RKO (cell line): ENCODE measurements around the gene NR5A1.
A peak's percentile ranks its signal among the peaks of the same experiment; 100 is the strongest.

Experiments used
- DNase-seq: peaks from one replicate; pipeline ENCODE4 v3.0.0-alpha.2; 2016; ENCODE audit warnings: low spot score

The NR5A1 gene

DNA sequence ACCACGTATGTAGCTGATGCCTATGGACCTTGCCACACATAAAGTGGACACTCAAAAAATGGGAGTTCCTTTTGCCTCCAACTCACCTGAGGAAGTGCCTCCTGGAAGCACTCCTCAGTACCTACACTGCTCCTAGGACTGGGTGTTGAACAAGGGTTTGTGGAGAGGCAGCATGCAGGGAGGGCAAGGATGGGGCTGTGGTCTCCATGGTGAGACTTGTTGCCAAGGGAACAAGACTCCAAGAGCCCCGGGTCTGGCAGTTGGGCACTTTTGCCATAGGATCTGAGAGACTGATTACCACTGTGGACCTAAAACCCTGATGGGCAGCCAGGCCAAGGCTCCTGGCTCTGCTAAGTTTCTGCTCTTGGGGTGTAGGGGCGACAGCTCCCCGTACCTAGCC, 6.9 kb upstream of the NR5A1 start:
- DNase-seq, result no peak

GRCh38 chr9:124513376-124513994, 6.3 kb upstream of the NR5A1 start:
- no peak for DNase-seq

GRCh38 chr9:124512806-124513204, 5.6 kb upstream of the NR5A1 start:
- DNase-seq, result no peak

GRCh38 chr9:124511891-124512805, 4.9 kb upstream of the NR5A1 start:
- no peak for DNase-seq

DNA sequence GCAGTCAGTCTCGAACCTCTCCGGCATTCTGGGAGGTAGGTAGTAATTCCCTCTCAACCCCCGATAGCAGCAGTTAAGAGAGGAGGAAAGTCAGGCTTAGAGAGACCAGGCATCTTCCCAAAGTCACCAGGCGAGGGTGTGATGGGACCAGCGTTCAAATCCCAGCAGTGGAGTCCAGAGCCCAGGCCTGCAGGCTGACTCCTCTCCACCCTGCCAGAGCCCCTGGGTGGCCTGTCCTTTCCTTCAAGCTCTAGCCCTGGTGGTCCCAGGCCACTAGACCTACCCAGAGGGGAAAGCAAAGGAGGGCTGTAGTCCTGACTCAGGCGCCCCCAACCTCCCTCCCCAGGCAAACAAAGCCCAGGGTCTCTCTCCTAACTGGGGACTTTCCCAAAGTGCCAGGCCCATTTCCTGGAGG, 4.2 kb upstream of the NR5A1 start:
- peak; percentile 22 for DNase-seq

GRCh38 chr9:124510650-124511425, 3.6 kb upstream of the NR5A1 start:
- DNase-seq, result no peak

GRCh38 chr9:124507880-124508423, 753 bp upstream of the NR5A1 start:
- no peak for DNase-seq

GRCh38 chr9:124506433-124506832, 766 bp downstream of the NR5A1 start:
- no peak for DNase-seq

GRCh38 chr9:124505901-124506346, 1.3 kb downstream of the NR5A1 start:
- DNase-seq, result no peak

- no peak for DNase-seq
These were observed 1.9 kb downstream of the NR5A1 start for GRCh38 chr9:124505006-124505900.

GRCh38 chr9:124504530-124505005, 2.6 kb downstream of the NR5A1 start:
- DNase-seq, result no peak

GRCh38 chr9:124503713-124504529, 3.3 kb downstream of the NR5A1 start:
- DNase-seq, result no peak

DNA sequence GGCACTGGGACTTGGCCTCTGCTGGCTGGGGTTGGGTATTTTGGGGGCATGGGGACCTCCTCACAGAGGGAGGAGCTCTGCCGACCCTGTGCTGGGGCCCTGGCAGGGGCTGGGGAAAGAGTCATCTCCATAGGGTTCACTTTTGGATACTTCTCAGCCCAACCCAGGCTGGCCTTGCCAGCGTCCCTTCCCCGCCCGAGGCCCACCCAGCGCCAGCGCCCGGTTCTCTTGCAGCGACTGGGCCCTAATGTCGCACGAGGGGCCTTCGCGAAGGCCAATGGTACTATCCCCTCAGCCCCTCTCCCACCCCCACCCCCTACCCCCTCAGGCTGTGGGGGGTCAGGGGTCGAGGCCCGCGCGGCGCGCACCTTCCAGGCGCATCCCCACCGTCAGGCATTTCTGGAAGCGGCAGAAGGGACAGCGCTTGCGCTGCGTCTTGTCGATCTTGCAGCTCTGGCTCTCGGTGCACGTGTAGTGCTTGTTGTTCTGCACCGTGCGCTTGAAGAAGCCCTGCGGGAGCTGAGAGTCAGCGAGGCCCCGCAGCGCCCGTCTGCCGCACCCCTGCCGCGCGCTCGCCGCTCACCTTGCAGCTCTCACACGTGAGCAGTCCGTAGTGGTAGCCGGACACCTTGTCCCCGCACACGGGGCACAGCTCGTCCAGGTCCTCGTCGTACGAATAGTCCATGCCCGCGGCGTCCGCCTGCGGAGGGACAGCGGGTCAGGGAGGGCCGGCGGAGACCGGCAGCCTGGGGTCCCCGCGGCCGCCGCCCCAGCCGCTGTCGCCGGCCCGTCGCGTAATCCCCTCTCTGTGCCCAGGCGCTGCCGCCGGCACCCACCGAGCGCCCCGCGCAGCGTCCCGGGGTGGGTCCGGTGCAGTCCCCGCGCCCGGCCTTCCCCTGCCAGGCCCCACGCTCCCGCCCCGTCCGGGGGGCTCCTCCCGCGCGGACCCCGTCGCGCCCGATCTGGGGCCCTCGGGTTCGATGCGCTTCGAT, 4.2 kb downstream of the NR5A1 start:
- DNase-seq, result no peak

DNA sequence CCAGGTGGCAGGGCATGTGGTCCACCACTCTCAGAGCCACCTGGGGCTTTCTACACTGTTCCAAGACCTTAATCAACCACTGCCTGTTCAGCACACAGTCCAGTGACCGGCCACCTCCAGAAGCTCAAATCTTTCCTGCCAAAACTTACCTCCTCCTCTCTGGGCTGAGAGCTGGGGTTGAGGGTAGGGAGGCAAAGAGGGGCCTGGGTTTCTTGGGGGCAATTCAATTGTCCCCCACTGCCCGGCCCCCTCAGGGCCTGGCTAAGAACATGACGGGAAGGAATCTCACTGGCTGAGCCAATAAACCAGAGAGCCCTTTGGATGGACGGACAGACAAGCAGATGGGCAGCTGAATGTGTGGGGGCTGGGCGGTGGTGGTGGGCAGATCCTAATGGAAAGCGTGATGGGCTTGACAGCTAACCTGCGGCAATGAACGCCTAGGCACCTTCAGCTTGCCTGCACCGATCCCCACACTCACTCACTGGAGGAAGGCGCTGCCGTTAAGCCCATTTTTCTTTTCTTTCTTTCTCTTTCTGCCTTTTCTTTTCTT, 5.4 kb downstream of the NR5A1 start:
- no peak for DNase-seq

DNA sequence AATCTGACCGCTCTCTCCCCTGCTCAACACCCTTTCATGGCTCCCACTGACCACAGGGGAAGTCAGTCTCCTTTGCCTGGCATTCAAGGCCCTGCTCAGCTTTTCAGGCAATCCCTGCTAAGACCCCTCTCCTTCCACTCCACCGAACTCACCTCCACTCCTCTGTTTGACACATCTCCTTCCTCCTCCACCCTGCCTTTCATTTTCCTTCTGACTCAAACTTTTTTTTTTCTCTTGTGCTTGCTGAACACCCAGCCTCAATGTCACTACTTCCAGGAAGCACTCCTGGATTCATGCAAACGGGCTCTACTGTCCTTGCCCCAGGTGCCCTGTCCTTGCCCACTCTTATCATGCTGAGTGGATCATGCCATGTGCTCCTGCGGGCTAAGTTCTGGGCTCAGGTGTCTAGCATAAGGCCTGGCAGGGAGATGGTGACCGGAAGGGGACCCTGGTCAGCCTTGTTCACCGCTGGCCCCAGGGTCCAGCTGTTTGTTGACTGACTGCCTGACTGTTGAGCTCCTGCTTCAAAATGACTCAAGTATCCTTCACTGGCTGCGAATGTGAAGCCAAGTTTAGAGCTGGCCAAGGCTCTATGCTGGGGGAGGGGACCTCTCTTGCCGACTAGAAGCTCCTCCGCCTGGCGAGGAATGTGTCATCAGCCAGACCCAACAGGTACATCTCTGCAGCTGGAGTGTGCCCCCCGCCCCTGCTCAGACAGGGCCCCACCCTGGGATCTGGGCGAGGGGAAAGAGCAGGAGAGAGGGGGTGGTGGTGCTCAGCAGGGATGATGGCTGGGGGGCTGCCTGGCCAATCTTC, 6.2 kb downstream of the NR5A1 start:
- no peak for DNase-seq

- no peak for DNase-seq
These were observed 7.0 kb downstream of the NR5A1 start for GRCh38 chr9:124500028-124500795.

DNA sequence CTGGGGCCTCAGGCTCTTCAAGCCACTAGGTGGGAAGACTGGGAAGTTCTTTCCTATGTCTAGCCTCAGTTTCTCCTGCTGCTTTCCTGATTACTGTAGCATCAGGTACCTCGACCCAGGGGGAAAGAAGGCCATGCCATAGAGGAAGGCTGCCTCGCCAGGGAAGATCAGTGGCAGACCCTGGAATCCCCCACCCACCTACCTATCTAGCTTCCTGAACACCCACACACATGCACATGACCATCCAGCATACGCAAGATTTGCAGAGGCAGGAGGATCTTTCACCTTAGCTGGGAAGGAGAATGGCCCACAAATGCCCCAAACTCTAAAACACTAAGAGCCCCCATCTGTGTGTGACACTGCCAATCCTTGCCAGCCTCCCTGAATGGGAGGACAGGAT, 8.0 kb downstream of the NR5A1 start:
- DNase-seq, result no peak
